GM12892 (cell line): ENCODE measurements around the gene NDUFA7.
"Not testable (repeated sequence)": the region's sequence is repeated elsewhere in the genome, so short reads cannot be mapped to it uniquely, and the experiment has no call there.

Source experiments
- POLR2AphosphoS5 ChIP-seq: IDR thresholded peaks from 2 replicates; pipeline ENCODE4 v1.6.1; 2011; ENCODE audit warnings: low read depth, low read length, control low read depth
- TAF1 ChIP-seq: IDR thresholded peaks from 2 replicates; pipeline ENCODE4 v1.6.1; 2011; ENCODE audit warnings: low read depth, mild to moderate bottlenecking, control low read depth, low read length, borderline replicate concordance

DNA sequence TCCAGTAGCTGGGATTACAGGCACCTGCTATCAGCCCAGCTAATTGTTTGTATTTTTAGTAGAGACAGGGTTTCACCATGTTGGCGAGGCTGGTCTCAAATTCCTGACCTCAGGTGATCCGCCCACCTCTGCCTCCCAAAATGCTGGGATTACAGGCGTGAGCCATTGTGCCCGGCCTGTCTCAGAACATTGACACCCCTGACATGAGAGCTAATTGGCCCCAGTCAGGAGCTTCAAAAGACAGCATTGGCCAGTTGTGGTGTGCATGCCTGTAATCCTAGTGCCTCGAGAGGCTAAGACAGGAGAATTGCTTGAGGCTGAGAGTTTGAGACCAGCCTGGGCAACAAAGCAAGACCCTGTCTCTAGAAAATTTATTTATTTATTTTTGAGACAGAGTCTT is 31.7 kb upstream of the NDUFA7 start:
- TF ChIP-seq TAF1, POLR2AphosphoS5: not testable (repeated sequence)
